Lower leg skin (tissue), 4 donors: ENCODE results near the gene GLIPR1L1. TPM values are rescaled to one million over a fixed set of nuclear protein-coding genes. Genes with fewer than 3 reads are reported as not detected.

ENCODE experiments used
- DNase-seq, 2 donors: peaks; one replicate each; pipeline ENCODE4 v3.0.0-alpha.2; 2019; ENCODE audit warnings: low spot score in 2 of 2
- H3K4me3 ChIP-seq: fragments of 200-600 bp; sonication (generic); 2 replicates; pipeline ENCODE4 v1.5.1; 2017; ENCODE audit warnings: mild to moderate bottlenecking, low read depth; ENCODE audit not compliant: poor library complexity, severe bottlenecking
- POLR2A ChIP-seq, 2 donors: fragments of 450-650 bp; IDR thresholded peaks; one replicate each; pipeline ENCODE4 v1.6.1; 2016 to 2017; ENCODE audit warnings: antibody characterized with exemption in 2 of 2, mild to moderate bottlenecking in 1 of 2, moderate library complexity in 1 of 2
- WGBS, 2 donors: methylation state at CpG; one replicate each; pipeline ENCODE4 v1.1.5; 2018; 5-methylcytosine and 5-hydroxymethylcytosine counted together
- intact Hi-C: fragments of 100-400 bp; cut with DNase I; formaldehyde crosslinking; loops from one replicate; pipeline ENCODE4 v1.15.0; 2023; ENCODE audit warnings: low total_unique reads
- total RNA-seq, 4 donors: library from RNA; depleted of rRNA; stranded (reverse); fragments of >200 nt; gene quantifications; one replicate each; pipeline ENCODE4 v1.1.0, GENCODE V29; 2016
- TF ChIP-seq, protein P1 (sequence below), 3 donors: fragments of 450-650 bp; IDR thresholded peaks; one replicate each; pipeline ENCODE4 v1.5.1; 2016; ENCODE audit warnings: antibody characterized with exemption in 3 of 3, mild to moderate bottlenecking in 3 of 3, moderate library complexity in 2 of 3

GLIPR1L1 gene
- total RNA-seq, 4 donors from 2014 or later = not detected

DNA sequence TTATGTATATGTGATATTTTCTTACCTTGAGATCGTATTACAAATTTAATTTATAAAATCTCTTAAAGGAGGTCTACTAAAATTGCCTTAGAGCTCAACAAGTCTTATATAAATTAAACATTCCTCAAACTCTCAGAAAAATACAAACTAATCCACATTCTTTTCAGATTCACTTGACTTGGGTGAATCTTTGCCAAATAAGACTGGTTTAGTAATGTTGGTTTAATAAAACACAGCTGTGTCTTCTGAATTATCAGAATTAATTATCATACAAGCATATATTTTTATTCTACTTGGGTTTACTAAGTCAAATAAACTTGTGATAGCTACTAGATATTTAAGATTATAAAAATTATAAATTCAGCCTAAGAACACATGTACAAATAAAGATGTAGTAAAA, 69.8 kb downstream of the GLIPR1L1 start:
- 75 to 83% methylated on average over 1 of the region's 1 CpG for WGBS, 2 donors
- intact Hi-C loops = no loop called here
- no peak for DNase-seq
- H3K4me3 ChIP-seq = no peak overlapping the region
- TF ChIP-seq POLR2A (IDR thresholded peaks at IDR 0.05) = no peak
- TF ChIP-seq, protein P1, sequence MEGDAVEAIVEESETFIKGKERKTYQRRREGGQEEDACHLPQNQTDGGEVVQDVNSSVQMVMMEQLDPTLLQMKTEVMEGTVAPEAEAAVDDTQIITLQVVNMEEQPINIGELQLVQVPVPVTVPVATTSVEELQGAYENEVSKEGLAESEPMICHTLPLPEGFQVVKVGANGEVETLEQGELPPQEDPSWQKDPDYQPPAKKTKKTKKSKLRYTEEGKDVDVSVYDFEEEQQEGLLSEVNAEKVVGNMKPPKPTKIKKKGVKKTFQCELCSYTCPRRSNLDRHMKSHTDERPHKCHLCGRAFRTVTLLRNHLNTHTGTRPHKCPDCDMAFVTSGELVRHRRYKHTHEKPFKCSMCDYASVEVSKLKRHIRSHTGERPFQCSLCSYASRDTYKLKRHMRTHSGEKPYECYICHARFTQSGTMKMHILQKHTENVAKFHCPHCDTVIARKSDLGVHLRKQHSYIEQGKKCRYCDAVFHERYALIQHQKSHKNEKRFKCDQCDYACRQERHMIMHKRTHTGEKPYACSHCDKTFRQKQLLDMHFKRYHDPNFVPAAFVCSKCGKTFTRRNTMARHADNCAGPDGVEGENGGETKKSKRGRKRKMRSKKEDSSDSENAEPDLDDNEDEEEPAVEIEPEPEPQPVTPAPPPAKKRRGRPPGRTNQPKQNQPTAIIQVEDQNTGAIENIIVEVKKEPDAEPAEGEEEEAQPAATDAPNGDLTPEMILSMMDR (IDR thresholded peaks at IDR 0.05) = no peak

DNA sequence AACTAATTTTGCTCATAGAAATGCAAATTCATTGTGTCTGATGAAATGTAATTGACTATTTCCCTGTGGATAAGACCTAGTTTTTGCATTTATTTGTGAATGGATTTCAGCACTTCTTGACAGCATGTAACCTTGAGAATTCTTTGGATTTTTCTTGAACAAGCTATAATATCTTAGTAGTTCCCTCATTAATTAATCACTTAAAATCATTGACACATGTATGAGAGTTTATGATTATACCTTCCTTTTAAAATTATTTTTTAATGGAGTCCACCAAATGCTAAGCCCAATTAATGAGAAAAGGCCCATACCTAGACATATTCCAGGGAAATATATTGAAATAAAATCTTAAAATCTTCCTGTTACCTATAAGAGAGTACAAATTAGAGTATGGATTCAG, 73.2 kb downstream of the GLIPR1L1 start:
- intact Hi-C loops = no loop called here
- TF ChIP-seq POLR2A (IDR thresholded peaks at IDR 0.05) = no peak

DNA sequence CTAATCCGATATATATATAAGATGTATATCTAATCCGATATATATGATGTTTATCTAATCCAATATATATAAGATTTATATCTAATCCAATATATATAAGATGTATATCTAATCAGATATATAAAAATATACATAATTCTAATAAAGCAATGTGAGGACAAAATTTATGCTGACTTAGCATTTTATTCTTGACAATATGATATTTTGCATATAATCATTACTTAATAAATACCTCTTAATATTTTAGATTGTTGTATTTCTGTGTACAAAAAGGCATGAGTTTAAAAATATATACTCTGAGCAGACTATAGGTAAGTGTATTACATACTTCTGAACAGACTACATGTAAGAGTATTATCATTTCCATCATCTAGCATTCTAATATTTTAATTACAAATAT, 75.4 kb downstream of the GLIPR1L1 start:
- intact Hi-C loops = no loop called here
- TF ChIP-seq, protein P1 (IDR thresholded peaks at IDR 0.05) = no peak
- TF ChIP-seq POLR2A (IDR thresholded peaks at IDR 0.05) = no peak
- 88 to 90% methylated on average over 2 of the region's 2 CpGs for WGBS, 2 donors
- no peak overlapping the region for H3K4me3 ChIP-seq
- no peak for DNase-seq

More for the DNA sequence above, 73.2 kb downstream of the GLIPR1L1 start:
- DNase-seq = no peak
- no peak overlapping the region for H3K4me3 ChIP-seq

DNA sequence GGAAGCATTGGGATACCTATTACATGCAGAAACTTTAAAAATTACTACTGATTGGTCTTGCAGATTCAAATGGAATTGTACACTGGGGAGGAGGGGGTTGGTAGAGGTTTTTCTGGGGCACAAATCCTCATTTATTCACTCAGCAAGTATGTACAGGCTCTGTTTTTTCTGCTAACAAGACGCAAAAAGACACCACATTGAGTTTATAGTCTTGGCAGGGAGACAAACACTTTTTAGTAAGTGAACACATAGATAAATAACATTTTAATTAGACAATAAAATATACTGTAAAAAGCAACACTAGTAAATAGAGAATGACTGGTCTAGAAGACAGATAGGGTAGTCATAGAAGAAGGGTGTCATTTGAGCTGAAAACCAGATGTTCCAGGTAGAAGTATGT, 80.2 kb downstream of the GLIPR1L1 start:
- no peak for TF ChIP-seq POLR2A (IDR thresholded peaks at IDR 0.05)
- TF ChIP-seq, protein P1 (IDR thresholded peaks at IDR 0.05) = no peak
- intact Hi-C loops = no loop called here
- 30 to 53% methylated on average over 1 of the region's 1 CpG for WGBS, 2 donors
- no peak for DNase-seq
- no peak overlapping the region for H3K4me3 ChIP-seq

DNA sequence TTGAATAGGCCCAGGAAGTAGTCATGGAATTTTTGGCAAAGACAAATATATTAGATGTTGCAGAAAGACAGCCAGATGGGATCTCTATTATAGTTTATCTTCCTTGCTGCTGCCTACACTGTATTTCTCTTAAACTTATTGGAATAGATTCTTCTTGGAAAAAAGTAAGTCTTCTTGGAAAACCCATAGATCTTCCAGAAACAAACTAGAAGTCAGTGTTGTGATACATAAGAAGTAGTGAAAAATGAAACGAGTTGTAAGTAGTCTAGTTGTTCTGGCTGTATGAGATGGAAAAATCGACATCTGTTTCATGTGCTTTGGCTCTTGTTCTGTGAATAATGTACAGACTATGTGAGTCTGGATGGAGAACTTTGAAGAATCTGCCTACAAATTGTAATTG, 85.4 kb downstream of the GLIPR1L1 start:
- 71 to 90% methylated on average over 2 of the region's 2 CpGs for WGBS, 2 donors
- intact Hi-C loops = no loop called here
- TF ChIP-seq POLR2A (IDR thresholded peaks at IDR 0.05) = no peak
- TF ChIP-seq, protein P1 (IDR thresholded peaks at IDR 0.05) = no peak
- H3K4me3 ChIP-seq = no peak overlapping the region
- DNase-seq = no peak

Other genes with a start within 250 kb of the GLIPR1L1 start
- under 1 TPM in 1 of 4 donors, not detected in 3; 0.10 TPM for gene KCNC2, start 124.8 kb upstream of the GLIPR1L1 start, total RNA-seq
- 1 to 10 TPM; 1.4 to 7.4 (median 5.1) TPM for gene CAPS2, start 4.3 kb upstream of the GLIPR1L1 start, total RNA-seq
- 1 to 10 TPM in 2 of 4 donors, under 1 TPM in 2; 0.53 to 1.6 (median 0.80) TPM for gene GLIPR1L2, start 56.4 kb downstream of the GLIPR1L1 start, total RNA-seq
- gene GLIPR1, start 146.1 kb downstream of the GLIPR1L1 start, total RNA-seq = 10 to 100 TPM in 1 of 4 donors, 1 to 10 TPM in 3; 2.5 to 12.0 (median 3.8) TPM
- gene KRR1, start 176.9 kb downstream of the GLIPR1L1 start, total RNA-seq = 10 to 100 TPM; 21.3 to 52.3 (median 32.0) TPM